ENCODE data around the gene FAM124A.

Gene FAM124A

GRCh38 chr13:51332566-51333361 lies 110.6 kb downstream of the FAM124A start:
- in situ Hi-C loops (cut with HindIII; ENCODE audit: low sequenced_read_pairs) = no loop called here

DNA sequence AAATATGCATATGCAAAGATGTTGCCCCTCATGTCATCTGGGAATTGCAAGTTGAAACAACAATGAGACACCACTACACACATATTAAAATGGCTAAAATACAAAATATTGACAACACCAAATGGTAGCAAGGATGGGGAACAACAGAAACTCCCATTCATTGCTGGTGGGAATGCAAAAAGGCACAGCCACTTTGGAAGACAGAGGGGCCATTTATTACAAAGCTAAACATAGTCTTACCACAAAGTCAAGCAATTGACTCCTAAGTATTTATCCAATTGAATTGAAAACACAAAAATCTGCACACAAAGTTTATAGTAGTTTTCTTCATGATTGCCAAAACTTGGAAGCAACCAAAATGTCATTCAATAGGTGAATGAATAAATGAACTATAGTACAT lies 111.2 kb downstream of the FAM124A start:
- in situ Hi-C loops (cut with HindIII; ENCODE audit: low sequenced_read_pairs) = no loop called here

DNA sequence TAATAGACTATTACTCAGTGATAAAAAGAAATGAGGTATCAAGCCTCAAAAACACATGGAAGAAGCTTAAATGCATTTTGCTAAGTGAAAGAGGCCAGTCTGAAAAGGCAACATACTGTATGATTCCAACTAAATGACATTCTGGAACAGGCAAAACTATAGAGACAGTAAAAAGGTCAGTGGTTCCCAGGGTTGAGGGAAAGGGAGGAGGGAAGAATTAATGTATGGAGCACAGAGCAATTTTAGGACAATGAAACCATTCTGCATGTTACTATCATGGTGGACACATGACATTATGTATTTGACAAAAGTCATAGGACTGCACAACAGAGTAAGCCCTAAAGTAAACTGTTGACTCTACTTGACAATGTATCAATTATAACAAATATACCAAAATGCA lies 111.6 kb downstream of the FAM124A start:
- in situ Hi-C loops (cut with HindIII; ENCODE audit: low sequenced_read_pairs) = no loop called here

Measured in endothelial cell of hepatic sinusoid (primary cell).